Breast epithelium (tissue), 4 donors: ENCODE results near the gene ANKRD63. TPM values are rescaled to one million over a fixed set of nuclear protein-coding genes. Genes with fewer than 3 reads are reported as not detected.

Experiments
- DNase-seq, 2 donors: peaks; one replicate each; pipeline ENCODE4 v3.0.0-alpha.2; 2019; ENCODE audit warnings: low spot score in 2 of 2
- H3K27ac ChIP-seq, 2 donors: fragments of 200-600 bp; sonication (generic) in 1 of 2; one replicate each; pipeline ENCODE4 v1.5.1; 2016 to 2019; ENCODE audit warnings: mild to moderate bottlenecking in 1 of 2
- H3K27me3 ChIP-seq, 2 donors: fragments of 200-600 bp; sonication (generic) in 1 of 2; one replicate each; pipeline versions ENCODE4 v1.5.1 to v1.6.0; 2017 to 2019; ENCODE audit warnings: control low read depth in 1 of 2, mild to moderate bottlenecking in 1 of 2
- H3K36me3 ChIP-seq: fragments of 200-600 bp; one replicate; pipeline ENCODE4 v1.5.1; 2019
- H3K4me1 ChIP-seq, 2 donors: fragments of 200-600 bp; sonication (generic); one replicate each; pipeline ENCODE4 v1.5.1; 2016 to 2019; ENCODE audit warnings: control low read depth in 1 of 2
- H3K4me3 ChIP-seq, 3 donors: fragments of 200-600 bp; sonication (generic); 1 replicate in 2 of 3; 2 replicates in 1 of 3; pipeline ENCODE4 v1.5.1; 2016 to 2019; ENCODE audit warnings: mild to moderate bottlenecking in 3 of 3, moderate library complexity in 2 of 3
- H3K9me3 ChIP-seq, 2 donors: fragments of 200-600 bp; sonication (generic) in 1 of 2; one replicate each; pipeline ENCODE4 v1.5.1; 2016 to 2019; ENCODE audit warnings: control low read depth in 1 of 2
- POLR2A ChIP-seq: fragments of 450-650 bp; IDR thresholded peaks from one replicate; pipeline ENCODE4 v1.6.1; 2016; ENCODE audit warnings: antibody characterized with exemption, mild to moderate bottlenecking, moderate library complexity
- POLR2AphosphoS5 ChIP-seq, 3 donors: sonication (generic); formaldehyde crosslinking; IDR thresholded peaks; one replicate each; pipeline ENCODE4 v1.6.1; 2017; ENCODE audit warnings: antibody characterized with exemption in 3 of 3
- intact Hi-C: fragments of 100-400 bp; cut with DNase I; formaldehyde crosslinking; loops from one replicate; pipeline ENCODE4 v1.15.1; 2023; ENCODE audit warnings: low total_unique reads
- total RNA-seq, 3 donors: library from RNA; depleted of rRNA; stranded (reverse); fragments of >200 nt; gene quantifications; one replicate each; pipeline ENCODE4 v1.1.0, GENCODE V29; 2016
- TF ChIP-seq, protein P1 (sequence below), 3 donors: fragments of 450-650 bp; IDR thresholded peaks; one replicate each; pipeline ENCODE4 v1.5.1; 2016 to 2017; ENCODE audit warnings: antibody characterized with exemption in 3 of 3, mild to moderate bottlenecking in 3 of 3, moderate library complexity in 3 of 3

ANKRD63 gene
- total RNA-seq, 3 donors from 2014 or later, result not detected

DNA sequence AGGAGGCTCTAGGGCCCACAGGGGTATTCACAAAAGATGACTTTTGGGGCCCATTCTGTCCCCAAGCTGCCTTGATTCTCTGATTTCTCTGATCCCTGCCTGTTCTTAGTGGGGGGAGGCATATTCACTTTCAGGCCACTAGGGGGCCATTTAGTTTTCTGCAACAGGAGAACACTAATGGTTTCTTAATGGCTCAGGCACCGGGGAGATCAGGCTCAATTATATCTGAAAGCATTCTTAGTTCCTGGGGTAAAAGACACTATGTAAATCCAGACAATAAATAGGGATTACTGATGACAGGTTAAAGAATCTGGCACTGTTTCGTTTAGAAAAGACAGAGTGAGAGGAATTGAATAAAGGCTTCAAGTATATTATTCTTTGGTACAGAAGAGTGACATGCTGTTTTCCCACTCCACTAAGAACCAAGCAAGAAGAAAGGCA, 38.1 kb upstream of the ANKRD63 start:
- Histone ChIP-seq H3K4me3 (no peak overlapping the region), H3K27me3 (no peaks in the 10 kb centered on the region), H3K9me3 (no peaks in the 10 kb centered on the region), H3K27ac (no peak overlapping the region), H3K36me3 (no peaks in the 10 kb centered on the region), H3K4me1 (peaks cover 4 to 5% of the 10 kb centered on the region in 2 donors)
- DNase-seq, result no peak
- TF ChIP-seq, protein P1, sequence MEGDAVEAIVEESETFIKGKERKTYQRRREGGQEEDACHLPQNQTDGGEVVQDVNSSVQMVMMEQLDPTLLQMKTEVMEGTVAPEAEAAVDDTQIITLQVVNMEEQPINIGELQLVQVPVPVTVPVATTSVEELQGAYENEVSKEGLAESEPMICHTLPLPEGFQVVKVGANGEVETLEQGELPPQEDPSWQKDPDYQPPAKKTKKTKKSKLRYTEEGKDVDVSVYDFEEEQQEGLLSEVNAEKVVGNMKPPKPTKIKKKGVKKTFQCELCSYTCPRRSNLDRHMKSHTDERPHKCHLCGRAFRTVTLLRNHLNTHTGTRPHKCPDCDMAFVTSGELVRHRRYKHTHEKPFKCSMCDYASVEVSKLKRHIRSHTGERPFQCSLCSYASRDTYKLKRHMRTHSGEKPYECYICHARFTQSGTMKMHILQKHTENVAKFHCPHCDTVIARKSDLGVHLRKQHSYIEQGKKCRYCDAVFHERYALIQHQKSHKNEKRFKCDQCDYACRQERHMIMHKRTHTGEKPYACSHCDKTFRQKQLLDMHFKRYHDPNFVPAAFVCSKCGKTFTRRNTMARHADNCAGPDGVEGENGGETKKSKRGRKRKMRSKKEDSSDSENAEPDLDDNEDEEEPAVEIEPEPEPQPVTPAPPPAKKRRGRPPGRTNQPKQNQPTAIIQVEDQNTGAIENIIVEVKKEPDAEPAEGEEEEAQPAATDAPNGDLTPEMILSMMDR (IDR thresholded peaks at IDR 0.05), result peak; percentile 85 to 88 (median 85)
- no peak for TF ChIP-seq POLR2AphosphoS5 (IDR thresholded peaks at IDR 0.05)
- intact Hi-C loops, result no loop called here

DNA sequence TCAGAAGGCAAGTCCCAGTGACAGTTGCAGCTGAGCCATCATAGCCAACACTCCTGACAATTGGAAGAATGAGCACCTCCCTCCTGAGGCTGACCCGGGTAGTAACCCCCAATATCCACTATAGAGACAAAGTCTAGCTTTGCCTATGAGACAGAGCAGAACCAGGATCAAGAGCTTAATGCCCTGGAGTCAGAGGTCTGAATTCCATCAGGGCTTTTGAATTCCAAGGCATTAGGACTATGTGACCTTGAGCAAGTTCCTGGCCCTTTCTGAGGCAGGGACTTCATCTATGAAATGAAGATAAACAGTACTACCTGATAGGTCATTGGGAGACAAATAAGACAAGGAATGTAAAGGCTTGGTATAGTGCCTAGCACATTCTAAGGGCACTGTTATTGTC, 37.5 kb upstream of the ANKRD63 start:
- H3K4me3 ChIP-seq, result no peak overlapping the region
- no peaks in the 10 kb centered on the region for H3K36me3 ChIP-seq
- no peak for TF ChIP-seq POLR2AphosphoS5 (IDR thresholded peaks at IDR 0.05)
- no peak for TF ChIP-seq POLR2A
- TF ChIP-seq, protein P1 (IDR thresholded peaks at IDR 0.05), result no peak
- H3K27me3 ChIP-seq, result no peaks in the 10 kb centered on the region
- intact Hi-C loops, result no loop called here
- peaks cover 4 to 5% of the 10 kb centered on the region in 2 donors for H3K4me1 ChIP-seq
- no peak overlapping the region for H3K27ac ChIP-seq
- no peak for DNase-seq
- no peaks in the 10 kb centered on the region for H3K9me3 ChIP-seq

DNA sequence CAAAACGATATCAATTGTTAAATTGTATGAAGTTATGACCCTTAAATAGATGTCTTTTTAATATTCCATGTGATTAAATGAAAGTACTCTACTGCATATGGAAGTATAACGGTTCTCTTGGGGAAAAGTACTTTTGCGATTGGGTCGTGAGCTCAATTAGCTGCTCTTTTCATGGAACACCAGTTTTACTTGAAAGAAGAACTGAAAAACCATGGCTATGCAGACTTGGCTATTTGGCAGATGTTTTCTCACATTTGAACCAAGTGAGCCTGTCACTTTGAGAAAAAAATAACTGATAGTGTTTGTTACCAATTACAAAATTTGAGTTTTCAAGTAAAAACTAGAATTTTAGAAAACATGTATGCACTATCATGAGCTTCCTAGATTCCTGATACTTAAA, 34.7 kb upstream of the ANKRD63 start:
- Histone ChIP-seq H3K4me3 (no peak overlapping the region), H3K9me3 (no peaks in the 10 kb centered on the region), H3K4me1 (no peaks in the 10 kb centered on the region), H3K27ac (no peak overlapping the region), H3K27me3 (no peaks in the 10 kb centered on the region), H3K36me3 (no peaks in the 10 kb centered on the region)
- intact Hi-C loops, result no loop called here
- DNase-seq, result no peak
- TF ChIP-seq POLR2A (no peak), POLR2AphosphoS5 (IDR thresholded peaks at IDR 0.05) (no peak)
- TF ChIP-seq, protein P1 (IDR thresholded peaks at IDR 0.05), result no peak

DNA sequence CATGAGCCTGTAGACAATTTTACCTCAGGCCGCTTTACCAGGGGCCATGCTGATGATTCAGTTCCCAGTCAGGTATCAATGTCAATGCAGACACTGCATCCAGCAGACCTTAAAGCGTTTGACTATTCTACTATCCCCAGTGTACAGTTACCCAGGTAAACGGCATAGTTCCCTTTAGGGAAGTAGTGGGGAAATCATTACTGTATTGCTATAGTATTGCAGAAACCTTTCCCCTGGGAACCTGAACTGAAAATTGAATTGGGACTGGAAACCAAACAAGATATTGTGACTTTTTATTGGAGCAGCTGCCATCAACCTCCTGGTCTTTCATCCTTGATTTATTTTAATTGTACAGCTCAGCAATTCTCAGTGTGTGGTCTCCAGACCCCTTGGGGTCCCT, 34.1 kb upstream of the ANKRD63 start:
- DNase-seq, result no peak
- H3K27ac ChIP-seq, result no peak overlapping the region
- no peaks in the 10 kb centered on the region for H3K36me3 ChIP-seq
- TF ChIP-seq, protein P1 (IDR thresholded peaks at IDR 0.05), result no peak
- TF ChIP-seq POLR2A (no peak), POLR2AphosphoS5 (IDR thresholded peaks at IDR 0.05) (no peak)
- no peak overlapping the region for H3K4me3 ChIP-seq
- H3K9me3 ChIP-seq, result no peaks in the 10 kb centered on the region
- no peaks in the 10 kb centered on the region for H3K27me3 ChIP-seq
- H3K4me1 ChIP-seq, result no peaks in the 10 kb centered on the region
- intact Hi-C loops, result no loop called here

DNA sequence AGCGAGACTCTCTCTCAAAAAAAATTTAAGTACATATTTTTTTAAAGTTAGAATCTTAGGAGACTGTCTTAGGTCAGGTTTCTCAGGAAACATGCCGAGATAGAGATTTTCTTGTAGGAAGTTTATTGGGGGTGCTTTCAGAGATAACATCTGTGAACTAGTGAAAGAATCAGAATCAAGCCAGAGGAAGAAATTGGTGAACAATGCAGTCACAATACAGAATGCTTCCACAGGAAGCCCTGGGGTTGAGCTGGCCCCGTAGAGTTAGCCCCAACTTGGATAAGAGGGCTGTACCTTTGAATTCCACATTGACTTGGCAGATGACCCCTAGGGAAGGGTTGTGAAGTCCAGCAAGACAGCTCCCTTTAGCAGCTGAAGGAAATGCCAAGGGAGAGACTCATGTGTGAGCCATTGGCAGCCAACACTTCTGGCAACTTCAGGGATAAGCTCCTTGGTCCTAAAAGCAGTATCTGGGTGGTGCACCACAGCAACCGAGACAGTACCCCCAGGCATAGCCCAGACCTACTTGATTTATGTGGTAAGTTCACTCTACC, 31.9 kb upstream of the ANKRD63 start:
- H3K9me3 ChIP-seq, result no peaks in the 10 kb centered on the region
- no peaks in the 10 kb centered on the region for H3K4me1 ChIP-seq
- H3K4me3 ChIP-seq, result no peak overlapping the region
- DNase-seq, result no peak
- intact Hi-C loops, result loop anchor here (1.0 kb wide), 1 partner anchor 17 kb away; no protein-coding TSS in a partner anchor
- no peak for TF ChIP-seq POLR2A
- no peak for TF ChIP-seq POLR2AphosphoS5 (IDR thresholded peaks at IDR 0.05)
- TF ChIP-seq, protein P1 (IDR thresholded peaks at IDR 0.05), result no peak
- no peaks in the 10 kb centered on the region for H3K36me3 ChIP-seq
- H3K27ac ChIP-seq, result no peak overlapping the region
- no peaks in the 10 kb centered on the region for H3K27me3 ChIP-seq
